IPS-NIHi7 (cell line): ENCODE measurements around the gene CCNK.

Experiments used
- DNase-seq: peaks from one replicate; pipeline ENCODE4 v3.0.0; 2012; ENCODE audit warnings: mixed read lengths; ENCODE audit errors: extremely low spot score

Gene CCNK

GRCh38 chr14:99552021-99552553 is 70.9 kb downstream of the CCNK start:
- DNase-seq = no peak

- no peak for DNase-seq
These were observed 71.5 kb downstream of the CCNK start for GRCh38 chr14:99552572-99553216.

- DNase-seq = no peak
These were observed 73.0 kb downstream of the CCNK start for GRCh38 chr14:99554184-99554583.

- DNase-seq = no peak
These were observed 73.7 kb downstream of the CCNK start for GRCh38 chr14:99554757-99555531.

- no peak for DNase-seq
These were observed 75.1 kb downstream of the CCNK start for GRCh38 chr14:99556134-99556791.

GRCh38 chr14:99559286-99559990 is 78.2 kb downstream of the CCNK start:
- no peak for DNase-seq

- DNase-seq = no peak
These were observed 79.2 kb downstream of the CCNK start for GRCh38 chr14:99560403-99560802.

GRCh38 chr14:99560922-99561683 is 79.9 kb downstream of the CCNK start:
- no peak for DNase-seq

- DNase-seq = no peak
These were observed 80.7 kb downstream of the CCNK start for GRCh38 chr14:99561864-99562263.
